GM21390 (cell line): Measurements from ENCODE around the gene THSD4.
"Not testable (repeated sequence)": the region's sequence is repeated elsewhere in the genome, so short reads cannot be mapped to it uniquely, and the experiment has no call there.

Experiments
- ATAC-seq: cut with Tn5 transposase; IDR thresholded peaks from one replicate; pipeline ENCODE4 v1.9.1; 2021; ENCODE audit not compliant: unreplicated experiment

The THSD4 gene

DNA sequence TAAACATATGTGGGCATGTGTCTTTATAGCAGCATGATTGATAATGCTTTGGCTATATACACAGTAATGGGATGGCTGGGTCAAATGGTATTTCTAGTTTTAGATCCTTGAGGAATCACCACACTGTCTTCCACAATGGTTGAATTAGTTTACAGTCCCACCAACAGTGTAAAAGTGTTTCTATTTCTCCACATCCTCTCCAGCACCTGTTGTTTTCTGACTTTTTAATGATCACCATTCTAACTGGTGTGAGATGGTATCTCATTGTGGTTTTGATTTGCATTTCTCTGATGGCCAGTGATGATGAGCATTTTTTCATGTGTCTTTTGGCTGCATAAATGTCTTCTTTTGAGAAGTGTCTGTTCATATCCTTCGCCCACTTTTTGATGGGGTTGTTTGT, 252.5 kb downstream of the THSD4 start:
- ATAC-seq, result not testable (repeated sequence)

DNA sequence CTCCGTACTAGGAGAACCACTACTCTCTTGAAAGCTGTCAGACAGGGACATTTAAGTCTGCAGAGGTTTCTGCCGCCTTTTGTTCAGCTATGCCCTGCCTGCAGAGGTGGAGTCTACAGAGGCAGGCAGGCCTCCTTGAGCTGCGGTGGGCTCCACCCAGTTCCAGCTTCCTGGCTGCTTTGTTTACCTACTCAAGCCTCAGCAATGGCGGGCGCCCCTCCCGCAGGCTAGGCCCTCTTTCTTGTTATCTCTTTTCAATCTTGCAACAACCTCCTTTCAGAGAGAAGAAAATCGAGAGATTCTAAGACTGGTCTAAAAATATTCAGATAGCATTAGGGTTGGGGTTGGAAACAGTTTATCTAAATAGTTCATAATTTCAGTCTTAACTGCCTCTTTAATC, 257.5 kb downstream of the THSD4 start:
- ATAC-seq, result not testable (repeated sequence)

- no peak for ATAC-seq
Measured at GRCh38 chr15:71373917-71374316, 258.6 kb downstream of the THSD4 start.

- no peak for ATAC-seq
Measured at GRCh38 chr15:71374607-71375352, 259.5 kb downstream of the THSD4 start.

GRCh38 chr15:71375934-71376333, 260.7 kb downstream of the THSD4 start:
- no peak for ATAC-seq

DNA sequence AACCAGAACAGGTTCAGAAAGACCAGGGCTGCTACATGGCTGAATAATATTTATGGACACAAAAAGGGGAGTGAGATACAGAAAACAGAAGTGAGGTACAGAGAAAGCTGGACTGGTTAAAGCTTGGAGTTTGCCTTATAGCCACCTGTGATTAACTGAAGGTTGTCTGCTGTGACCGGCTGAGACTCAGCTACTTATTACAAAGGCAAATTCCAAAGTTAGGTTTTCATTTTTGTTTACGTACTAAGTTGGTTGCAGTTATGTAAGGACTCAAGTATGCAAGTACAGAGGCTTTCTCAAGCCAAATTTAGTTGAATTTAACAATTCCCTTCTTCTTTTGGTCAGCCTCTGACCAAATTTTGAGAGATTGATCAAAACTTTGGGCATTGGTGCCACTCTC, 264.6 kb downstream of the THSD4 start:
- no peak for ATAC-seq

- no peak for ATAC-seq
Measured at GRCh38 chr15:71380345-71380744, 265.1 kb downstream of the THSD4 start.

- no peak for ATAC-seq
Measured at GRCh38 chr15:71384501-71384900, 269.2 kb downstream of the THSD4 start.

DNA sequence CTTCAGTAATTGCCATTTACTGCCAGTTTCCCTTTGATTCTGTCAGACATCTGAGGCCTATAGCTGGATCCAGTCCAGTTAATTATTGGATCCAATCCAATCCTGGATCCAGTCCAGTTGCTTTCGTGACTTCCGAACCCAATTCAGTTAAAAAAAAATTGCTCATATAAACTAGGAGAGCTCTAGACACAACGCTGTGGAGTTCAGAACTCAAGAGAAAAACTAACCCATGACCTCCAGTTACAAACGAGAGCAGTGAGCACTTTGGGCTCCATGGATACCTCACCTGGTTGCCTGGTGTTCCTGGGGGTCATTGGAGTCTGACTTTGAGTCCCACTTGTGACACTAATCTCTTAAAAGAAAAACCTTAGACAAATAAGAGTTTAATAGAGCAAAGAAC, 269.8 kb downstream of the THSD4 start:
- ATAC-seq, result no peak

- no peak for ATAC-seq
Measured at GRCh38 chr15:71385457-71385856, 270.2 kb downstream of the THSD4 start.

GRCh38 chr15:71386005-71386404, 270.7 kb downstream of the THSD4 start:
- ATAC-seq, result no peak

- no peak for ATAC-seq
Measured at GRCh38 chr15:71386448-71387236, 271.4 kb downstream of the THSD4 start.

DNA sequence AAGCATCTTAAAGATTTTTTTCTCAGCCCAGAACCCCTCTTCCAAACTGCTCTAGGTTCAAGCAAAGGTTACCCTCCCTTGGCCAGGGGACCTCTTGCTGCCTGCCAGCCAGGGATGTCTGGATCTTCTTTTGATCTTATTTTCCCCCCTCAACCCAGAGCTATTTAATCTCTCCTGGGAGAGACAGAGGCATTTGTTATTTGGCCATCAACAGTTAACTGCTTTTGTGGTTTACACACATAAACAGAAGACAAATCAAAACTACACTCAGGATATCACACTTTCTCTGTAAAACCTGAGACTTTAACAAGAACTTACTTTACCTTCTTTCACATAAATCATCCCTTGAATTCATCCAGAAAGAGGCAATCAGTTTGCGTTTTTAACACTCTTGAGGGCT, 272.5 kb downstream of the THSD4 start:
- no peak for ATAC-seq

DNA sequence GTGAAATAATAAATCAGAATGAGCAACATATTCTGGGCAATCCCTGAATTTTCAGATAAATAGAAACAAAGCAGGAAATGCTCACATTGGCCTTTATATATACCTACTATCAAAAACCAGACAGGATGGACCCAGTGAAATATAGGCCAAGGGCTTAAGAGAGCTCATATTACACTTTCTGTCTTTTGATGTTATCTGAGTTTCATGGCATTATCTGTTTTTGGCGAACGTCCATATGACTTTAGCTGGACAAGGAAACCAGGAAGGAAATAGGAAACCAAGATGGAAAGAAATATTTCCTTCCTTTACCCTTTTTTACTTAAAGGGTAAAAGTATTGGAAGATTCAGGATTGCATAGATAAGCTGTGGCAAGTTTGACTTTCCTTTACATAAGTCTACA, 274.8 kb downstream of the THSD4 start:
- ATAC-seq, result no peak

- ATAC-seq, result no peak
Measured at GRCh38 chr15:71391421-71392088, 276.3 kb downstream of the THSD4 start.

GRCh38 chr15:71392861-71393283, 277.6 kb downstream of the THSD4 start:
- ATAC-seq, result no peak

GRCh38 chr15:71393383-71393782, 278.1 kb downstream of the THSD4 start:
- no peak for ATAC-seq

DNA sequence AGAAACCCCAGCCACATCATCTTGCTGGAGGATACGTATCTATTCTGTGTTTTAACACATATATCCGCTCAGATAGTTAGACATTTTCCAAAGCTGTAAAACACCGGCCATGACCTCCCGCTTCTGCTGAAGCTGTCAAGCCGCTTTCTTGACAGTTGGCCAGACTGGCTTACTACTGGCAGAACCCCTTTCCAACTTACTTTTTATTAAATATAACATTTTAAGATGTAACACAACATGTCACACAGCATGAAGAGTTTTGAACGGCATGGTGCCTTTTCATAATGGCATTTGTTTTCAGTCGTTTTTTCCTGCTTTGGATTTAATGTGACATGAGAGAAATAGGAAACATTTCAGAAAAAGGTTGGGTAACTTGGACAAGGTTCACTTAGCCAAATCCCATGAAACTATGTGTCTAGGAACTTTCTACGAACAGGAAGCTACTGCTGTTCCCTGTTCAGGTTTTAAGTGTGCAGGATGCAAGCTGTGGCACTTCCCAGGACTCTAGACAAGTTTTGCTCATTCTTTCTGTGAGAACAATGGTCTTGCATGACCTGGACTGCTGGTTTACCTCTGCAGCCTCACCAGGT, 281.4 kb downstream of the THSD4 start:
- no peak for ATAC-seq

GRCh38 chr15:71397377-71397776, 282.1 kb downstream of the THSD4 start:
- ATAC-seq, result no peak

GRCh38 chr15:71400294-71400693, 285.0 kb downstream of the THSD4 start:
- no peak for ATAC-seq

- not testable (repeated sequence) for ATAC-seq
Measured at GRCh38 chr15:71401728-71402127, 286.5 kb downstream of the THSD4 start.
